Activated CD8-positive, alpha-beta memory T cell treated with anti-CD3 and anti-CD28 coated beads, Interleukin-2, amount 50 U/mL, for 4 hours (primary cell): ENCODE data around the gene GPD1.
"Not testable (repeated sequence)": the region's sequence is repeated elsewhere in the genome, so short reads cannot be mapped to it uniquely, and the experiment has no call there.

ENCODE experiments used
- DNase-seq: peaks from one replicate; pipeline ENCODE4 v3.0.0-alpha.2; 2020

The GPD1 gene

DNA sequence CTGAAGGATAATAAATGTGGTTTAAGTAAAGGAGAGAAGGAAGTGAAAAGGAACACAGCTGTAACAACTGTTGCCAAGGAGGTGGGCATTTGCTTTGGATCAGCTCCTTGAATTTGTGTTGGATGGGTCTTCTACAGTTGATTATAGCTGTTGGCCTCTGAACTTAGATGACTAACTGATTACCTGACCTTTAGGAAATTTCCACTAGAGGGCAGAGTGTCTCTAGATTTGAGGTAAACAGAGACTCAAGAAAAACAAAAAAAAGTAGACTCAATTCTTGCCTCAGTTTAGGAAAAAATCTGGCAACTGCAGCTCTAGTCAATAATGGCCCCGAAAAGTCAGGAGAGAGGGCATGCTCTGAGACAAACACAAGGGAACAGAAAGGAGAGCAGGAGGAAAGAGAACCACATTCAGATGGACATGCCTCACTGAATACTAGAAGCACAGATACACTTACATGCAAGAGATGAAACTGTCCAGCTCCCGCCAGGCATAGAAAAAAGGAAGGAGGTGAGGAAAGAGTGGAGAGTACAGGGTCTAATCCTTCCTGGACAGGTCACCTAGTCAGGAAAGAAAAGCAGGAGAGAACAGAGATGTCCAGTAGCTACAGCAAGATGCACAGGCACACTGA, 28.8 kb downstream of the GPD1 start:
- no peak for DNase-seq

DNA sequence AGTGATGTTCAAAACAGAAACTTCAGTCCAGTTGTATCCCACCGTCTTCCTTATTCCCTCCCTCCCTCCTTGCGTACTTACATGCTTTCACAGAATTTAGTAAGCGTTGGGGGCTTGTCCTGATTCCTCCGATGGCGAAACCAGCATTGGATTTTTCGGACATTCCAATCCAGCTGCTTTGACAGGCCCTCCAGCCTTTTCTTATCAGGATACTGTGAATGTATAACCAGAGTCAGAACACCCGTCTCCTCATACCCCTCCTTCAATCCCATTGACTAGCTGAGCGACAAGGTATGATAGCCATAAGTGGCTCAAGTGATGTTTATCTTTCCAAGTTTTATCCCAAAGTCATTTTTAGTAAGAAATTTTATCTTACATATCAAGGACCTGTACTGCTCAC, 39.2 kb downstream of the GPD1 start:
- no peak for DNase-seq

DNA sequence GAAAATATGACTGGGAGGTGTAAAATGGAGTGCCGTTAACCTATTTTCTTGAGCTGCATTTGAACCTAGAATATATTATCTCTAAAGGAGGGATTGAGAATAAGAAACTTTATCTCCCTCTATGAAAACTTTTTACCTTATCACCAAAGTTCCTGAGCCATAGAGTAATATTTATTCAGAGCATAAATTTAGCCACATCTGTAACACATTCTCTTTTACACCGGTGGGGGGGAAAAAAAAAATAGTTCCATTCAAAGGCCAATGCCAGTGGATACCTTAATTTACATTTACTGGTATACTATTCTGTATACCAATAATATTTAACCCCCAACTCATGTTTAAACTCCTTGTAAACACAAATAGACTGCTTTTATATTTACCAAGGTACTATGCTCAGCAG, 41.6 kb downstream of the GPD1 start:
- no peak for DNase-seq

DNA sequence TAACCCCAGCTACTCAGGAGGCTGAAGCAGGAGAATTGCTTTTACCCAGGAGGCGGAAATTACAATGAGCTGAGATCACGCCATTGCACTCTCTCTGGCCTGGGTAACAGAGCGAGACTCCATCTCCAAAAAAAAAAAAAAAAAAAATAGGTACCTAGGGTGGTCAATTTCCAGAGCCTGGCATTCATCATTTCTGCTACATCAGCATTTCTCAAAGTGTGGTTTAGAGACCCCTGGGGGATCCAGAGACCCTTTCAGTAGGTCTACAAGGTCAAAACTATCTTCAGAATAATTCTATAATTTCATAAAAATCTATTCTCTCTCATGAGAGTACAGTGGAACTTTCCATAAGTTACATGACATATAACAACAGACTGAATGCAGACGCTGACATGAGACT, 43.5 kb downstream of the GPD1 start:
- no peak for DNase-seq

DNA sequence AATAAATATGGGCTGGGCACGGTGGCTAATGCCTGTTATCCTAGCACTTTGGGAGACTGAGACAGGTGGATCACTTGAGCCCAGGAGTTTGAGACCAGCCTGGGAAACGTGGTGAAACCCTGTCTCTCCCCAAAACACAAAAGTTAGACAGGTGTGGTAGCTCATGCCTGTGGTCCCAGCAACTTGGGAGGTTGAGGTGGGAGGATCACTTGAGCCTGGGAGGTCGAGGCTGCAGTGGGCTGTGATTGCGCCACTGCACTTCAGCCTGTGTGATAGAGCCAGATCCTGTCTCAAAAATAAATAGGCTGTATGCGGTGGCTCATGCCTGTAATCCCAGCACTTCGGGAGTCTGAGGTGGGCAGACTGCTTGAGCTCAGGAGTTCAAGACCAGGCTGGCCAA, 44.2 kb downstream of the GPD1 start:
- DNase-seq: not testable (repeated sequence)

DNA sequence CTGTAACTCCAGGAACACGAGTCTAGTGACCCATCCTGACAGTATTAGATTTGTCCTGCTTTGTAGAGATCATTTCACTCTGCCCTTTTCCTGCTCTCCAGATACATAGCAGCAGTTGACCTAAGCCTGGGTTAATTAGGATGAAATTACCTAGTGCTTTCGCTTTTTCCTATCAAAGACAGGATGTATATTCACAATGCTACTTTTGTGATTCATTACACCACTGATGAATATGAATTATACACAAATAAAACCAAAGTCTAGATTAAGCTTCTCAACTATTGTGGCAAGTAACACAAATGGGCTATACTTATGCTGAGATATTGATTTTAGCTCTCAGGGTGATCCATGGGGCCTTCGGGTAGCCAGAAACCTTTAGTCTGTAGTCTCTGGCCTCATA, 45.5 kb downstream of the GPD1 start:
- no peak for DNase-seq

DNA sequence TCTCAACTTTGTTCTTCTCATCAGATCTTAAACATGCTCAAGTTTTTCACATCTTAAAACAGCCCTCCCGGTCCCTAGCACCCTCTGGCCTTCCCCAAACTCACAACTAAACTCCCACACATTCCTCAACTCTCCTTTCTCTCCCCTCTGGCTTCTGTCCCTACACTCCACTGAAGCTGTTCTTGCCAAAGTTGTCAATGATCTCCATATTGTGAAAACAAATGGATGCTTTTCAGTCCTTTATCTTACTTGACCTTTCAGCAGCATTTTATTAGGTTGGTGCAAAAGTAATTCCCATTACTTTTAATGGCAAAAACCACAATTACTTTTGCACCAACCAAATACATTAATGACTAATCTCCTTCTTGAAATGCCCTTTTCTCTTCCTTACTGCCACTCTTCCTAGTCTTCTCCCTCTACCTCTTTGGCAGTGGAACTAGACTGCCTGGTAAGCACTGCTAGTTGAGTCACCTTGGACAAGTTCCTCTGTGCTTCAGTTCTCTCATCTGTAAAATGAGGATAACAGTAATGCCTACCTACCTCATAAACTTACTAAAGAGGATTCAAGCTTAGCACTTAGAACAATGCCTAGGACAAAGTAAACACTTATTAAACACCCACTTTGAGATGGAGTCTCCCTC, 47.4 kb downstream of the GPD1 start:
- DNase-seq: no peak

DNA sequence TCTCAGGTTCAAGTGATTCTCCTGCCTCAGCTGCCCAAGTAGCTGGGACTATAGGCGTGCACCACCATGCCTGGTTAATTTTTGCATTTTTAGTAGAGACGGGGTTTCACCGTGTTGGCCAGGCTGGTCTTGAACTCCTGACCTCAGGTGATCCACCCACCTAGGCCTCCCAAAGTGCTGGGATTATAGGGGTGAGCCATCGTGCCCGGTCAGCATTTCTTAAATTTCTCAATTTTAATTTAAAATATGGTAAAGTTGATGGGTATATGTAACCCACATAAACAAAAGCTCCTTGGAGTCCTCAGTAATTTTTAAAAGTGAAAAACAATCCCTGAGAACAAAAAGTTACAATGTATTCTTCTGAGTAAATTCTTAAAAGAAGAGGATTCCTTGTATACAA, 51.1 kb downstream of the GPD1 start:
- not testable (repeated sequence) for DNase-seq

DNA sequence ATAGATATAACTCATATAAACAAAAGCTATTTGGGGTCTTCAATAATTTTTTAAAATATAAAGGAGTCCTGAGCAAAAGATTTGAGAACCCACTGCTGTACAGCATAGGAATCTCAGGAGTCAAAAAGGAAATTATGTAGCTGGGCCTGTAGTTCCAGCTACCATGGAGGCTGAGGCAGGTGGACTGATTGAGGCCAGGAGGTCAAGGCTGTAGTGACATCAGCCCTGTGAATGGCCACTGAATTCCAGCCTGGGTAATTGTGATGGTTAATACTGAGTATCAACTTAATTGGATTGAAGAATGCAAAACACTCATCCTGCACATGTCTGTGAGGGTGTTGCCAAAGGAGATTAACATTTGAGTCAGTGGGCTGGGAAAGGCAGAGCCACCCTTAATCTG, 52.8 kb downstream of the GPD1 start:
- DNase-seq: no peak

DNA sequence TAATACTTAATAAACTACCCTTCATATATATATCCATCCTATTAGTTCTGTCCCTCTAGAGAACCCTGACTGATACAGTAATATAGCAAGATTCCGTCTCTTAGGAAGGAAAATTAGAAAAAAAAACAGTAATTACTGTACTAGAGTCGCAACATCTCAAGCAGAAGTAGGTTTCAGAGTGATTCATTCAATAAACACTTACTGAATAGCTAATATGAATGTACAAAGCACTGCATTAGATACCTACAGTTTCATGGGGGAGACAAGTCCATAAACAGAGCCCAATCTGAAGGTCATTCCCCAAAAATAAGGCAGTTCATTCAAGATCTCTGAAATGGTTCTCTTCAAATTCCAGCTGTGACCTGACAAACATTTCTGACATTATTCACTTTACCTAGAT, 53.5 kb downstream of the GPD1 start:
- DNase-seq: no peak

DNA sequence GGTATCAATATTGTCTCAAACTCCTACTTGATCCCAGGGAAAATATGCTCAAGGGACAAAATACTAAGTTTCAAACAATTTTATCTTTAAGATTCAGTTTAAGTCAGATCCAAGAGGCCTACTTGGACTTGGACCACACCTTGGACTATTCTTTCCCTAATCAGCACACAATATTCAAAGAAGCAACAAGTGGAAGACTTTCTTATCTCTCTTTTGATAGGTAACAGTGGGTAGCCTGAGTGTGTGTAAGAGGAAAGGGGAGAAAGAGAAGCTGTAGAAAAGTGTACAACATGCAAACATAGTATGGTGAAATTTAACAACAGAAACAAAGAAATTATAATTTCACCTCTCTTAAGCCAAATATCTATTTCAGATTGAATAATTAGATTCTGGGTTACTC, 56.8 kb downstream of the GPD1 start:
- no peak for DNase-seq
